Thyroid gland (tissue), 4 donors: ENCODE results near the gene RPLP2. TPM values are rescaled to one million over a fixed set of nuclear protein-coding genes. Genes with fewer than 3 reads are reported as not detected.

ENCODE experiments used
- DNase-seq, 2 donors: peaks; one replicate each; pipeline ENCODE4 v3.0.0-alpha.2; 2019
- H3K27ac ChIP-seq, 3 donors: fragments of 200-600 bp; sonication (generic); 1 replicate in 2 of 3; 2 replicates in 1 of 3; pipeline ENCODE4 v1.5.1; 2016 to 2019; ENCODE audit warnings: mild to moderate bottlenecking in 1 of 3, moderate library complexity in 1 of 3
- H3K27me3 ChIP-seq: fragments of 200-600 bp; sonication (generic); one replicate; pipeline ENCODE4 v1.5.1; 2019
- H3K36me3 ChIP-seq, 2 donors: fragments of 200-600 bp; sonication (generic); one replicate each; pipeline ENCODE4 v1.5.1; 2016 to 2019
- H3K4me1 ChIP-seq, 2 donors: fragments of 200-600 bp; sonication (generic); one replicate each; pipeline ENCODE4 v1.5.1; 2017 to 2019
- H3K4me3 ChIP-seq, 3 donors: fragments of 200-600 bp; sonication (generic); replicated peaks in 1 of 3; 1 replicate in 2 of 3; 2 replicates in 1 of 3; pipeline ENCODE4 v1.5.1; 2016; ENCODE audit warnings: mild to moderate bottlenecking in 1 of 3
- H3K9me3 ChIP-seq: fragments of 200-600 bp; sonication (generic); one replicate; pipeline ENCODE4 v1.5.1; 2017
- CTCF ChIP-seq, 6 experiments: fragments of 200-600 bp in 3 of 6; fragments of 450-650 bp in 3 of 6; sonication (generic) in 3 of 6; IDR thresholded peaks; one replicate each; pipeline ENCODE4 v1.5.1; 2016 to 2019; ENCODE audit warnings: antibody characterized with exemption in 6 of 6, mild to moderate bottlenecking in 2 of 6, inconsistent platforms in 1 of 6, moderate library complexity in 1 of 6
- POLR2A ChIP-seq, 2 donors: fragments of 450-650 bp; IDR thresholded peaks; one replicate each; pipeline ENCODE4 v1.6.1; 2017; ENCODE audit warnings: antibody characterized with exemption in 2 of 2, mild to moderate bottlenecking in 2 of 2, moderate library complexity in 1 of 2
- WGBS, 2 donors: methylation state at CpG; one replicate each; pipeline ENCODE4 v1.1.5; 2017; 5-methylcytosine and 5-hydroxymethylcytosine counted together
- intact Hi-C: fragments of 100-400 bp; cut with DNase I; formaldehyde crosslinking; loops from one replicate; pipeline ENCODE4 v1.15.1; 2023
- total RNA-seq, 4 donors: library from RNA; depleted of rRNA; stranded (reverse); fragments of >200 nt; gene quantifications; one replicate each; pipeline ENCODE4 v1.2.3, GENCODE V29; 2016

The RPLP2 gene
- total RNA-seq, 4 donors from 2014 or later = 172 to 526 (median 290) TPM

- no peak overlapping the region for H3K27ac ChIP-seq
- peaks cover 49 to 72% of the 10 kb centered on the region in 2 donors for H3K36me3 ChIP-seq
- TF ChIP-seq POLR2A (IDR thresholded peaks at IDR 0.05) = no peak
- TF ChIP-seq CTCF (IDR thresholded peaks at IDR 0.05) = no peak
- H3K4me3 ChIP-seq = no peak overlapping the region
- H3K9me3 ChIP-seq = no peaks in the 10 kb centered on the region
- no peaks in the 10 kb centered on the region for H3K27me3 ChIP-seq
- intact Hi-C loops = no loop called here
- WGBS, 2 donors = 94% methylated on average over 14 to 20 of the region's 22 CpGs
- H3K4me1 ChIP-seq = no peaks in the 10 kb centered on the region
- no peak for DNase-seq
Measured at GRCh38 chr11:763549-764321, 46.0 kb upstream of the RPLP2 start.

- intact Hi-C loops = no loop called here
- no peak for DNase-seq
- peaks cover 42 to 64% of the 10 kb centered on the region in 2 donors for H3K36me3 ChIP-seq
- WGBS, 2 donors = 90 to 92% methylated on average over 13 to 18 of the region's 18 CpGs
- no peak overlapping the region for H3K27ac ChIP-seq
- no peak overlapping the region for H3K4me3 ChIP-seq
- TF ChIP-seq CTCF (IDR thresholded peaks at IDR 0.05) = no peak
- TF ChIP-seq POLR2A (IDR thresholded peaks at IDR 0.05) = no peak
- H3K27me3 ChIP-seq = no peaks in the 10 kb centered on the region
- H3K9me3 ChIP-seq = no peaks in the 10 kb centered on the region
- H3K4me1 ChIP-seq = no peaks in the 10 kb centered on the region
Measured at GRCh38 chr11:764322-765024, 45.3 kb upstream of the RPLP2 start.

GRCh38 chr11:765025-765801 is 44.6 kb upstream of the RPLP2 start:
- no peaks in the 10 kb centered on the region for H3K27me3 ChIP-seq
- DNase-seq = peak; percentile 65 to 68
- H3K27ac ChIP-seq = no peak overlapping the region
- no peaks in the 10 kb centered on the region for H3K4me1 ChIP-seq
- peaks cover 38 to 61% of the 10 kb centered on the region in 2 donors for H3K36me3 ChIP-seq
- intact Hi-C loops = no loop called here
- H3K9me3 ChIP-seq = no peaks in the 10 kb centered on the region
- no peak for TF ChIP-seq POLR2A (IDR thresholded peaks at IDR 0.05)
- peak; percentile 15 to 70 (median 62) for TF ChIP-seq CTCF (IDR thresholded peaks at IDR 0.05)
- WGBS, 2 donors = 76 to 82% methylated on average over 16 to 18 of the region's 19 CpGs
- no peak overlapping the region for H3K4me3 ChIP-seq

GRCh38 chr11:765802-766091 is 44.0 kb upstream of the RPLP2 start:
- Histone ChIP-seq H3K27me3 (no peaks in the 10 kb centered on the region), H3K4me3 (no peak overlapping the region), H3K27ac (no peak overlapping the region), H3K9me3 (no peaks in the 10 kb centered on the region), H3K36me3 (peaks cover 38 to 55% of the 10 kb centered on the region in 2 donors), H3K4me1 (no peaks in the 10 kb centered on the region)
- WGBS, 2 donors = 97 to 98% methylated on average over 8 of the region's 8 CpGs
- intact Hi-C loops = no loop called here
- TF ChIP-seq POLR2A (IDR thresholded peaks at IDR 0.05) = no peak
- no peak for TF ChIP-seq CTCF (IDR thresholded peaks at IDR 0.05)
- DNase-seq = no peak
